Right atrium auricular region (tissue), 2 donors: ENCODE measurements around the gene FCN3. TPM values are rescaled to one million over a fixed set of nuclear protein-coding genes. Genes with fewer than 3 reads are reported as not detected.

Experiments
- DNase-seq: peaks from one replicate; pipeline ENCODE4 v3.0.0-alpha.2; 2019; ENCODE audit warnings: low spot score
- H3K27ac ChIP-seq, 2 donors: fragments of 200-600 bp; sonication (generic); 1 replicate in 1 of 2; 2 replicates in 1 of 2; pipeline ENCODE4 v1.5.1; 2016 to 2019
- H3K27me3 ChIP-seq, 2 donors: fragments of 200-600 bp; sonication (generic); one replicate each; pipeline versions ENCODE4 v1.5.1 to v1.6.0; 2017 to 2019
- H3K36me3 ChIP-seq: fragments of 200-600 bp; sonication (generic); one replicate; pipeline ENCODE4 v1.5.1; 2016
- H3K4me1 ChIP-seq, 2 donors: fragments of 200-600 bp; sonication (generic); one replicate each; pipeline versions ENCODE4 v1.5.1 to v1.6.0; 2017 to 2019
- H3K4me3 ChIP-seq, 2 donors: fragments of 200-600 bp; sonication (generic); 1 replicate in 1 of 2; 2 replicates in 1 of 2; pipeline ENCODE4 v1.5.1; 2017 to 2019; ENCODE audit warnings: mild to moderate bottlenecking in 1 of 2, moderate library complexity in 1 of 2
- H3K9me3 ChIP-seq, 2 donors: fragments of 200-600 bp; sonication (generic); one replicate each; pipeline ENCODE4 v1.5.1; 2019
- CTCF ChIP-seq, 2 donors: fragments of 200-600 bp; sonication (generic); IDR thresholded peaks; one replicate each; pipeline ENCODE4 v1.5.1; 2019; ENCODE audit warnings: antibody characterized with exemption in 2 of 2
- total RNA-seq, 2 donors: library from RNA; depleted of rRNA; stranded (reverse); fragments of >200 nt; gene quantifications; one replicate each; pipeline ENCODE4 v1.1.0, GENCODE V29; 2016

The FCN3 gene
- total RNA-seq, 2 donors from 2014 or later: 21.1 to 36.6 TPM

GRCh38 chr1:27403065-27403726 lies 28.6 kb upstream of the FCN3 start:
- TF ChIP-seq CTCF (IDR thresholded peaks at IDR 0.05): no peak
- peaks cover 0 to 82% of the 10 kb centered on the region in 2 donors for H3K4me1 ChIP-seq
- peak; percentile 90 for DNase-seq
- H3K36me3 ChIP-seq: peaks cover 18% of the 10 kb centered on the region
- peak overlapping the region in 1 of 2 donors; percentile 17 for H3K4me3 ChIP-seq
- no peaks in the 10 kb centered on the region for H3K9me3 ChIP-seq
- peak overlapping the region; percentile 79 to 80 for H3K27ac ChIP-seq
- H3K27me3 ChIP-seq: no peaks in the 10 kb centered on the region

GRCh38 chr1:27402349-27402754 lies 27.7 kb upstream of the FCN3 start:
- Histone ChIP-seq H3K36me3 (peaks cover 10% of the 10 kb centered on the region), H3K27me3 (no peaks in the 10 kb centered on the region), H3K27ac (peak overlapping the region; percentile 79 to 80), H3K9me3 (no peaks in the 10 kb centered on the region), H3K4me3 (no peak overlapping the region), H3K4me1 (peaks cover 0 to 81% of the 10 kb centered on the region in 2 donors)
- DNase-seq: peak; percentile 88
- peak; percentile 33 to 84 for TF ChIP-seq CTCF (IDR thresholded peaks at IDR 0.05)

- no peaks in the 10 kb centered on the region for H3K36me3 ChIP-seq
- H3K9me3 ChIP-seq: no peaks in the 10 kb centered on the region
- DNase-seq: no peak
- TF ChIP-seq CTCF (IDR thresholded peaks at IDR 0.05): no peak
- peaks cover 0 to 74% of the 10 kb centered on the region in 2 donors for H3K4me1 ChIP-seq
- H3K4me3 ChIP-seq: no peak overlapping the region
- H3K27me3 ChIP-seq: no peaks in the 10 kb centered on the region
- H3K27ac ChIP-seq: no peak overlapping the region
Measured at GRCh38 chr1:27400963-27401341, 26.3 kb upstream of the FCN3 start.

- Histone ChIP-seq H3K9me3 (no peaks in the 10 kb centered on the region), H3K4me3 (no peak overlapping the region), H3K4me1 (peaks cover 0 to 73% of the 10 kb centered on the region in 2 donors), H3K27ac (no peak overlapping the region), H3K36me3 (no peaks in the 10 kb centered on the region), H3K27me3 (no peaks in the 10 kb centered on the region)
- TF ChIP-seq CTCF (IDR thresholded peaks at IDR 0.05): no peak
- DNase-seq: no peak
Measured at GRCh38 chr1:27400082-27400962, 25.7 kb upstream of the FCN3 start.

GRCh38 chr1:27399251-27400025 lies 24.8 kb upstream of the FCN3 start:
- Histone ChIP-seq H3K4me1 (peaks cover 0 to 68% of the 10 kb centered on the region in 2 donors), H3K4me3 (no peak overlapping the region), H3K27ac (peak overlapping the region in 1 of 2 donors; percentile 9), H3K9me3 (no peaks in the 10 kb centered on the region), H3K36me3 (no peaks in the 10 kb centered on the region), H3K27me3 (no peaks in the 10 kb centered on the region)
- TF ChIP-seq CTCF (IDR thresholded peaks at IDR 0.05): no peak
- DNase-seq: no peak
